HepG2 (cell line): ENCODE data around the gene RIPK3. TPM values are rescaled to one million over a fixed set of nuclear protein-coding genes. Genes with fewer than 3 reads are reported as not detected.
A peak's percentile ranks its signal among the peaks of the same experiment; 100 is the strongest.

Source experiments
- ATAC-seq: fragments of 200-7000 bp; cut with Tn5 transposase; 3 replicates; pipeline ENCODE4 v1.9.1; 2020; ENCODE audit warnings: mild to moderate bottlenecking, moderate library complexity
- BruUV-seq: library from RNA; stranded (reverse); fragments of 400-500 nt; replicated peaks from 2 replicates; lab custom pipeline; 2021; lab: Mats Ljungman, UMichigan
- CTCF ChIA-PET: fragments of 300-600 bp; formaldehyde crosslinking; extraction: SDS; loops from one replicate; lab custom pipeline; 2021; ENCODE audit warnings: low total read pairs, inconsistent platforms, low intra/inter-chr PET ratio; lab: Yijun Ruan, JAX
- POLR2A ChIA-PET: fragments of 350-600 bp; sonication (Branson Sonifier 250); formaldehyde crosslinking; loops from one replicate; lab custom pipeline; 2020; ENCODE audit warnings: antibody characterized with exemption, inconsistent platforms; lab: Yijun Ruan, JAX
- DNase-seq: peaks from one replicate; pipeline ENCODE4 v3.0.0-alpha.2; 2015; ENCODE audit warnings: low spot score
- FAIRE-seq: peaks from 3 replicates; lab custom pipeline; 2011; peaks lifted over from hg19 to GRCh38; lab: Jason Lieb, UNC
- H2AFZ ChIP-seq: one replicate; pipeline ENCODE4 v1.6.1; 2011; ENCODE audit warnings: low read length, inconsistent platforms
- H3K27ac ChIP-seq: fragments of 300-600 bp; 3 replicates; pipeline ENCODE4 v1.8.0; 2011; ENCODE audit warnings: mixed run types, mild to moderate bottlenecking, mixed read lengths, low read length, inconsistent platforms; ENCODE audit not compliant: insufficient read depth; ENCODE audit errors: extremely low read length
- H3K27me3 ChIP-seq, 2 experiments: fragments of 200-600 bp in 1 of 2; 2 replicates in 1 of 2; 3 replicates in 1 of 2; pipeline versions ENCODE4 v1.6.0 to v1.8.0; 2011; ENCODE audit warnings: low read length in 2 of 2, mild to moderate bottlenecking in 2 of 2, moderate library complexity in 2 of 2, inconsistent platforms in 1 of 2; ENCODE audit not compliant: insufficient read depth in 2 of 2, control insufficient read depth in 1 of 2
- H3K36me3 ChIP-seq, 2 experiments: fragments of 200-600 bp in 1 of 2; replicated peaks in 1 of 2; 2 replicates in 1 of 2; 3 replicates in 1 of 2; pipeline versions ENCODE4 v1.5.1 to v1.8.0; 2011; ENCODE audit warnings: low read length in 2 of 2, inconsistent platforms in 1 of 2; ENCODE audit not compliant: insufficient read depth in 2 of 2, control insufficient read depth in 1 of 2
- H3K4me1 ChIP-seq: 2 replicates; pipeline ENCODE4 v1.5.1; 2012; ENCODE audit warnings: low read length, inconsistent platforms; ENCODE audit not compliant: insufficient read depth
- H3K4me2 ChIP-seq: 2 replicates; pipeline ENCODE4 v1.6.0; 2011; ENCODE audit warnings: low read depth, low read length, inconsistent platforms
- H3K4me3 ChIP-seq, 3 experiments: fragments of 200-600 bp in 1 of 3; sonication (generic), shearing (Covaris generic) in 1 of 3; replicated peaks in 1 of 3; 2 replicates each; pipeline ENCODE4 v1.5.1; 2011 to 2016; ENCODE audit warnings: low read length in 3 of 3, inconsistent platforms in 2 of 3, low read depth in 2 of 3, mild to moderate bottlenecking in 2 of 3, control low read depth in 1 of 3, mixed read lengths in 1 of 3; ENCODE audit not compliant: insufficient read depth in 1 of 3
- H3K79me2 ChIP-seq: one replicate; pipeline ENCODE4 v1.6.1; 2011; ENCODE audit warnings: low read length, inconsistent platforms; ENCODE audit not compliant: insufficient read depth
- H3K9ac ChIP-seq: 2 replicates; pipeline ENCODE4 v1.6.0; 2011; ENCODE audit warnings: mild to moderate bottlenecking, low read depth, low read length, inconsistent platforms; ENCODE audit not compliant: insufficient read depth
- H3K9me3 ChIP-seq: 2 replicates; pipeline ENCODE4 v1.5.1; 2012; ENCODE audit warnings: mild to moderate bottlenecking, low read length
- H4K20me1 ChIP-seq: 2 replicates; pipeline ENCODE4 v1.6.0; 2011; ENCODE audit warnings: inconsistent platforms, mild to moderate bottlenecking, low read length, moderate library complexity; ENCODE audit not compliant: insufficient read depth
- ATRX ChIP-seq: sonication (generic); formaldehyde crosslinking; IDR thresholded peaks from 2 replicates; pipeline ENCODE4 v1.4.0; 2020; ENCODE audit warnings: missing genetic modification reagents, borderline replicate concordance
- BRCA1 ChIP-seq: sonication (generic); formaldehyde crosslinking; IDR thresholded peaks from 2 replicates; pipeline ENCODE4 v1.4.0; 2020; ENCODE audit warnings: missing genetic modification reagents
- FOXO4 ChIP-seq: sonication (generic); formaldehyde crosslinking; conservative IDR thresholded peaks from 2 replicates; pipeline ENCODE4 v1.8.1; 2023; ENCODE audit warnings: missing genetic modification reagents
- NAIF1 ChIP-seq: sonication (generic); formaldehyde crosslinking; IDR thresholded peaks from 2 replicates; pipeline ENCODE4 v1.5.0; 2020; ENCODE audit warnings: mild to moderate bottlenecking, missing genetic modification reagents, borderline replicate concordance
- RBM22 ChIP-seq: fragments of 200-400 bp; formaldehyde crosslinking; optimal IDR thresholded peaks from 2 replicates; pipeline ENCODE3; 2017; ENCODE audit warnings: mild to moderate bottlenecking, low read length, moderate library complexity
- TP53 ChIP-seq: sonication (generic); formaldehyde crosslinking; conservative IDR thresholded peaks from 2 replicates; pipeline ENCODE4 v1.4.0; 2020; ENCODE audit warnings: missing genetic modification reagents
- ZNF556 ChIP-seq: sonication (generic); formaldehyde crosslinking; IDR thresholded peaks from 2 replicates; pipeline ENCODE4 v1.4.0; 2020; ENCODE audit warnings: mild to moderate bottlenecking, missing genetic modification reagents, borderline replicate concordance
- ZNF768 ChIP-seq: sonication (generic); formaldehyde crosslinking; IDR thresholded peaks from 2 replicates; pipeline ENCODE4 v1.4.0; 2020; ENCODE audit warnings: missing genetic modification reagents
- WGBS: methylation state at CpG from one replicate; pipeline ENCODE4 v1.1.6; 2017; ENCODE audit warnings: low lambda C conversion rate; 5-methylcytosine and 5-hydroxymethylcytosine counted together
- in situ Hi-C: cut with HindIII; loops from 2 replicates; pipeline ENCODE4 v1.10.0; 2017; ENCODE audit warnings: low pct_unique_long_range_greater_than_20kb; ENCODE audit not compliant: extremely low pct_ligation_motif_present
- intact Hi-C: fragments of 100-400 bp; cut with micrococcal nuclease; formaldehyde crosslinking; loops from one replicate; pipeline ENCODE4 v1.10.0; 2022; ENCODE audit not compliant: unreplicated experiment
- polyA plus RNA-seq, 8 experiments: library from polyadenylated mRNA; depleted of rRNA in 3 of 8; stranded (reverse) in 7 of 8; unstranded in 1 of 8; fragments of >200 nt; fragmentation: Illumina TruSeq in 4 of 8; extraction: Trizol in 4 of 8; gene quantifications; 2 replicates each; pipeline versions ENCODE4 v1.2.1 to v1.2.3, GENCODE V29; 2011 to 2016; ENCODE audit warnings: low read depth in 4 of 8, missing spikeins in 1 of 8, mixed read lengths in 1 of 8; ENCODE audit not compliant: insufficient read depth in 1 of 8
- total RNA-seq, 5 experiments: library from RNA; depleted of rRNA; stranded (reverse); fragments of >200 nt; fragmentation: Illumina TruSeq; extraction: Trizol; gene quantifications; 2 replicates each; pipeline ENCODE4 v1.2.3, GENCODE V29; 2016; ENCODE audit warnings: low read depth in 1 of 5

RIPK3 gene
- total and polyA plus RNA-seq, 2 of the 13 experiments (the other 11 are each of a cell fraction or from before 2014, with no cell fraction given): not detected

DNA sequence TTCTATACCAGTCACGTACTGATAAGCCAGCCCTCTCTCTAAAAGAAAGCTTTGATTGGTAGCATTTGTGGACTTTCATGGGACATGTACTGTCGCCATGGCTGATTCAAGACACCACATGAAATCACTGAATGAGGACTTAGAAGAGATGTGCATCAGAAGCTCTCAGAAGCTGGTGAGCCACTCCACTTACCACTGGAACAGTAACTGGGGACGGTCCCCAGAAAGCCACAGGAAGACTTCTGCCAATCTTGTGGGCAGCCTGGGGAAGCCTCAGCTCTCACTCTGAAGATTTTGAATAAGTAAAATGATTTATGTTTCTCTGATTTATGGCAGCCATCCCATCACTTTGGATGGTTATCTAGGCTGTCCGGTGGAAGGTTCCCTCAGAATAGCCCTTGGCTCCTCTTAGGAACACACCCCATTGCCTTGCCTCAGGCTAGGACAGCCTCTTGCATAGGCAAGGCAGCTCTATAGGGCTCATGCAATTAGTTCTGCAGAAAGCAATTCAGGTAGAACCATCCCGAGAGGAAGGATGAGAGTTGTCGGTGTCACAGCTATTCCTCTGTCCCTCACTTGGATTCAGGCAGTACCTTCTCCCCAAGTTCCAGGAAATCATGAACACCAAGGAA lies 50.0 kb downstream of the RIPK3 start:
- in situ Hi-C loops: no loop called here
- POLR2A ChIA-PET: interaction anchor here (3.1 to 24.7 kb wide), 3 partner anchors 9 to 49 kb away, joined by 20 to 850 read pairs (median 42); partner anchors contain the start of genes DHRS1, GMPR2, NEDD8 and NOP9
- no peak overlapping the region for H2AFZ ChIP-seq
- ATAC-seq: no peak
- 96% methylated on average over 6 of the region's 6 CpGs for WGBS
- no peak for DNase-seq
- TF ChIP-seq NAIF1 (CRISPR knock-in tag): no peak
- no peak for TF ChIP-seq ATRX (CRISPR knock-in tag)
- no peak for TF ChIP-seq ZNF556
- no peak for TF ChIP-seq BRCA1 (CRISPR knock-in tag)
- TF ChIP-seq TP53 (CRISPR knock-in tag): no peak
- TF ChIP-seq ZNF768 (CRISPR knock-in tag): no peak
- 0 out of 2 replicates have a peak, but pooled peaks have one; percentile 8 for TF ChIP-seq FOXO4 (CRISPR knock-in tag)
- peak; percentile 68 for TF ChIP-seq RBM22
- peaks cover 10% of the 10 kb centered on the region for H3K4me1 ChIP-seq
- no peak overlapping the region for H3K4me3 ChIP-seq
- no TSS peak for BruUV-seq
- H3K9ac ChIP-seq: no peak overlapping the region
- H3K27ac ChIP-seq: no peak overlapping the region
- no peaks in the 10 kb centered on the region for H4K20me1 ChIP-seq
- H3K79me2 ChIP-seq: no peaks in the 10 kb centered on the region
- intact Hi-C loops: loop anchor here (10.0 kb wide), 1 partner anchor 985 kb away; the partner anchor contains the start of genes BCL2L2 and PPP1R3E
- no peak overlapping the region for H3K4me2 ChIP-seq
- CTCF ChIA-PET: no interaction called here
- H3K27me3 ChIP-seq: no peaks in the 10 kb centered on the region
- H3K36me3 ChIP-seq: peaks cover 35 to 49% of the 10 kb centered on the region in 2 experiments
- H3K9me3 ChIP-seq: no peaks in the 10 kb centered on the region
- no peak for FAIRE-seq
